GM12878 (cell line): ENCODE results near the gene EML5. TPM values are rescaled to one million over a fixed set of nuclear protein-coding genes. Genes with fewer than 3 reads are reported as not detected.

Source experiments
- BACH1 ChIP-seq: fragments of 450-650 bp; IDR thresholded peaks from 2 replicates; pipeline ENCODE4 v1.6.1; 2017; ENCODE audit warnings: mild to moderate bottlenecking, borderline replicate concordance
- BRCA1 ChIP-seq: IDR thresholded peaks from 2 replicates; pipeline ENCODE4 v1.6.1; 2011; ENCODE audit warnings: low read depth, low read length, improper control_type of control experiment
- DPF2 ChIP-seq: fragments of 450-650 bp; IDR thresholded peaks from 2 replicates; pipeline ENCODE4 v1.6.1; 2017; ENCODE audit warnings: mild to moderate bottlenecking
- JUNB ChIP-seq: IDR thresholded peaks from 2 replicates; pipeline ENCODE4 v1.6.1; 2016; ENCODE audit warnings: antibody characterized with exemption, mild to moderate bottlenecking
- SPI1 ChIP-seq: IDR thresholded peaks from 2 replicates; pipeline ENCODE4 v1.6.1; 2011; ENCODE audit warnings: low read depth, mild to moderate bottlenecking, low read length, moderate library complexity, borderline replicate concordance; ENCODE audit not compliant: insufficient read depth
- SREBF2 ChIP-seq: IDR thresholded peaks from 2 replicates; pipeline ENCODE4 v1.6.1; 2012; ENCODE audit warnings: mild to moderate bottlenecking, low read length
- STAT1 ChIP-seq: fragments of 450-650 bp; conservative IDR thresholded peaks from 2 replicates; pipeline ENCODE4 v1.6.1; 2014; ENCODE audit warnings: antibody characterized with exemption, mild to moderate bottlenecking
- ZBED1 ChIP-seq: IDR thresholded peaks from 2 replicates; pipeline ENCODE4 v1.6.1; 2016; ENCODE audit warnings: borderline replicate concordance
- ZSCAN29 ChIP-seq: fragments of 450-650 bp; IDR thresholded peaks from 2 replicates; pipeline ENCODE4 v1.6.1; 2017; ENCODE audit warnings: mild to moderate bottlenecking, moderate library complexity
- polyA plus RNA-seq, 11 experiments: library from polyadenylated mRNA; depleted of rRNA in 4 of 11; unstranded in 6 of 11; stranded (reverse) in 5 of 11; fragments of >200 nt; fragmentation: Nextera tagmentation in 4 of 11; fragmentation: Illumina TruSeq in 1 of 11; extraction: Ambion mirVana in 4 of 11; extraction: Trizol in 1 of 11; gene quantifications; 1 replicate in 1 of 11; 2 replicates in 10 of 11; pipeline versions ENCODE4 v1.2.1 to v1.2.3, GENCODE V29; 2011 to 2016; ENCODE audit warnings: inconsistent platforms in 2 of 11, missing spikeins in 2 of 11, low read depth in 1 of 11
- total RNA-seq, 4 experiments: library from RNA; depleted of rRNA in 3 of 4; stranded (reverse); fragments of >200 nt in 3 of 4; fragmentation: Illumina TruSeq in 1 of 4; extraction: Trizol in 1 of 4; gene quantifications; 2 replicates each; pipeline versions ENCODE4 v1.2.1 to v1.2.3, GENCODE V29; 2013 to 2021
- TF ChIP-seq, protein P1 (sequence below): fragments of 450-650 bp; formaldehyde crosslinking; IDR thresholded peaks from 2 replicates; pipeline ENCODE4 v1.4.0; 2020; ENCODE audit warnings: mild to moderate bottlenecking, moderate library complexity
- TF ChIP-seq, protein P2 (sequence below): IDR thresholded peaks from 2 replicates; pipeline ENCODE4 v1.6.1; 2011; ENCODE audit warnings: low read depth, low read length, improper control_type of control experiment, borderline replicate concordance
- TF ChIP-seq, protein P3 (sequence below): IDR thresholded peaks from 2 replicates; pipeline ENCODE4 v1.6.1; 2012; ENCODE audit warnings: low read depth, low read length, improper control_type of control experiment
- TF ChIP-seq, protein P4 (sequence below): fragments of 450-650 bp; IDR thresholded peaks from 2 replicates; pipeline ENCODE4 v1.6.1; 2017; ENCODE audit warnings: antibody characterized with exemption, mild to moderate bottlenecking, moderate library complexity
- TF ChIP-seq, protein P5 (sequence below), 3 experiments: IDR thresholded peaks in 2 of 3; conservative IDR thresholded peaks in 1 of 3; 2 replicates each; pipeline ENCODE4 v1.5.1; 2011; ENCODE audit warnings: low read depth in 3 of 3, low read length in 3 of 3, mild to moderate bottlenecking in 3 of 3, control low read depth in 2 of 3, moderate library complexity in 2 of 3, inconsistent platforms in 1 of 3, mixed read lengths in 1 of 3; ENCODE audit not compliant: control insufficient read depth in 2 of 3, insufficient read depth in 1 of 3; ENCODE audit errors: extremely low read depth in 1 of 3
- TF ChIP-seq, protein P6 (sequence below): fragments of 450-650 bp; IDR thresholded peaks from 2 replicates; pipeline ENCODE4 v1.6.1; 2016; ENCODE audit warnings: mild to moderate bottlenecking
- TF ChIP-seq, protein P7 (sequence below): fragments of 450-650 bp; IDR thresholded peaks from 2 replicates; pipeline ENCODE4 v1.6.1; 2014; ENCODE audit warnings: mild to moderate bottlenecking

The EML5 gene
- total and polyA plus RNA-seq, 10 of the 15 experiments (the other 5 are each of a cell fraction or from before 2014, with no cell fraction given) = 0.08 to 0.35 (median 0.22) TPM; not detected in 1

DNA sequence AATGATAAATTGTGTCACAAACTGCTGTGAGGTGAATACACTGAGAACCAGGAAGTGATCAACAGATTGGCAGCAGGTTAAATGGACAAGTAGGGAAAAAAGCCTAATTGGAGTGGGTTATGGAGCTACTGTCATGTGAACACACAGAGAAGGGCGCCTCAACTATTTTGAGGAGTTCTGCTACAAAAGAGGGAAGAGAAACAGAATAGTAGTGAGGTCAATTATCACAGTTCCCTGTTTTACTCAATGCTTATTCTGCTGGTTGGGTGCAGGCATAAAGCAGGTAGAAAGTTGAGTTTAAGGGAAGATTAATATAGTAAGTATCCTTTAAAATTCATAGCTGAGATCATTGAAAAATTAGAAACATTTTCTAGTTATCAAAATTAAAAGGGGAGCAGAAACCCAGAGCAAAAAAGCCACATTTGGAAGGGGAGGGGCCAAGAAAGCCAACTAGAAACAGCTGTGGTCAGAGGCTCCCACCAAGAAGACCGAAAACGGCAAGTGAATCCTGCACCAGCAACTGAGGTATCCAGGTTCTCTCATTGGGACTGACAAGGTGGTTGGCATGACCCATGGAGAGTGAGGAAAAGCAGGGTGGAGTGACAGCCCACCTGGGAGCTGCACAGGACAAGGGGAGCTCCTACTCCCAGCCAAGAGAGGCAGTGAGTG lies 124.2 kb downstream of the EML5 start (continued):
- TF ChIP-seq, protein P1, sequence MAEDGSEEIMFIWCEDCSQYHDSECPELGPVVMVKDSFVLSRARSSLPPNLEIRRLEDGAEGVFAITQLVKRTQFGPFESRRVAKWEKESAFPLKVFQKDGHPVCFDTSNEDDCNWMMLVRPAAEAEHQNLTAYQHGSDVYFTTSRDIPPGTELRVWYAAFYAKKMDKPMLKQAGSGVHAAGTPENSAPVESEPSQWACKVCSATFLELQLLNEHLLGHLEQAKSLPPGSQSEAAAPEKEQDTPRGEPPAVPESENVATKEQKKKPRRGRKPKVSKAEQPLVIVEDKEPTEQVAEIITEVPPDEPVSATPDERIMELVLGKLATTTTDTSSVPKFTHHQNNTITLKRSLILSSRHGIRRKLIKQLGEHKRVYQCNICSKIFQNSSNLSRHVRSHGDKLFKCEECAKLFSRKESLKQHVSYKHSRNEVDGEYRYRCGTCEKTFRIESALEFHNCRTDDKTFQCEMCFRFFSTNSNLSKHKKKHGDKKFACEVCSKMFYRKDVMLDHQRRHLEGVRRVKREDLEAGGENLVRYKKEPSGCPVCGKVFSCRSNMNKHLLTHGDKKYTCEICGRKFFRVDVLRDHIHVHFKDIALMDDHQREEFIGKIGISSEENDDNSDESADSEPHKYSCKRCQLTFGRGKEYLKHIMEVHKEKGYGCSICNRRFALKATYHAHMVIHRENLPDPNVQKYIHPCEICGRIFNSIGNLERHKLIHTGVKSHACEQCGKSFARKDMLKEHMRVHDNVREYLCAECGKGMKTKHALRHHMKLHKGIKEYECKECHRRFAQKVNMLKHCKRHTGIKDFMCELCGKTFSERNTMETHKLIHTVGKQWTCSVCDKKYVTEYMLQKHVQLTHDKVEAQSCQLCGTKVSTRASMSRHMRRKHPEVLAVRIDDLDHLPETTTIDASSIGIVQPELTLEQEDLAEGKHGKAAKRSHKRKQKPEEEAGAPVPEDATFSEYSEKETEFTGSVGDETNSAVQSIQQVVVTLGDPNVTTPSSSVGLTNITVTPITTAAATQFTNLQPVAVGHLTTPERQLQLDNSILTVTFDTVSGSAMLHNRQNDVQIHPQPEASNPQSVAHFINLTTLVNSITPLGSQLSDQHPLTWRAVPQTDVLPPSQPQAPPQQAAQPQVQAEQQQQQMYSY = no peak
- TF ChIP-seq, protein P2, sequence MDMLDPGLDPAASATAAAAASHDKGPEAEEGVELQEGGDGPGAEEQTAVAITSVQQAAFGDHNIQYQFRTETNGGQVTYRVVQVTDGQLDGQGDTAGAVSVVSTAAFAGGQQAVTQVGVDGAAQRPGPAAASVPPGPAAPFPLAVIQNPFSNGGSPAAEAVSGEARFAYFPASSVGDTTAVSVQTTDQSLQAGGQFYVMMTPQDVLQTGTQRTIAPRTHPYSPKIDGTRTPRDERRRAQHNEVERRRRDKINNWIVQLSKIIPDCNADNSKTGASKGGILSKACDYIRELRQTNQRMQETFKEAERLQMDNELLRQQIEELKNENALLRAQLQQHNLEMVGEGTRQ = no peak
- no peak for TF ChIP-seq SREBF2
- peak; percentile 92 for TF ChIP-seq SPI1
- TF ChIP-seq DPF2 = peak; percentile 78; the same call in 1 of the 2 replicates
- TF ChIP-seq, protein P3, sequence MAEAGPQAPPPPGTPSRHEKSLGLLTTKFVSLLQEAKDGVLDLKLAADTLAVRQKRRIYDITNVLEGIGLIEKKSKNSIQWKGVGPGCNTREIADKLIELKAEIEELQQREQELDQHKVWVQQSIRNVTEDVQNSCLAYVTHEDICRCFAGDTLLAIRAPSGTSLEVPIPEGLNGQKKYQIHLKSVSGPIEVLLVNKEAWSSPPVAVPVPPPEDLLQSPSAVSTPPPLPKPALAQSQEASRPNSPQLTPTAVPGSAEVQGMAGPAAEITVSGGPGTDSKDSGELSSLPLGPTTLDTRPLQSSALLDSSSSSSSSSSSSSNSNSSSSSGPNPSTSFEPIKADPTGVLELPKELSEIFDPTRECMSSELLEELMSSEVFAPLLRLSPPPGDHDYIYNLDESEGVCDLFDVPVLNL = no peak
- TF ChIP-seq, protein P4, sequence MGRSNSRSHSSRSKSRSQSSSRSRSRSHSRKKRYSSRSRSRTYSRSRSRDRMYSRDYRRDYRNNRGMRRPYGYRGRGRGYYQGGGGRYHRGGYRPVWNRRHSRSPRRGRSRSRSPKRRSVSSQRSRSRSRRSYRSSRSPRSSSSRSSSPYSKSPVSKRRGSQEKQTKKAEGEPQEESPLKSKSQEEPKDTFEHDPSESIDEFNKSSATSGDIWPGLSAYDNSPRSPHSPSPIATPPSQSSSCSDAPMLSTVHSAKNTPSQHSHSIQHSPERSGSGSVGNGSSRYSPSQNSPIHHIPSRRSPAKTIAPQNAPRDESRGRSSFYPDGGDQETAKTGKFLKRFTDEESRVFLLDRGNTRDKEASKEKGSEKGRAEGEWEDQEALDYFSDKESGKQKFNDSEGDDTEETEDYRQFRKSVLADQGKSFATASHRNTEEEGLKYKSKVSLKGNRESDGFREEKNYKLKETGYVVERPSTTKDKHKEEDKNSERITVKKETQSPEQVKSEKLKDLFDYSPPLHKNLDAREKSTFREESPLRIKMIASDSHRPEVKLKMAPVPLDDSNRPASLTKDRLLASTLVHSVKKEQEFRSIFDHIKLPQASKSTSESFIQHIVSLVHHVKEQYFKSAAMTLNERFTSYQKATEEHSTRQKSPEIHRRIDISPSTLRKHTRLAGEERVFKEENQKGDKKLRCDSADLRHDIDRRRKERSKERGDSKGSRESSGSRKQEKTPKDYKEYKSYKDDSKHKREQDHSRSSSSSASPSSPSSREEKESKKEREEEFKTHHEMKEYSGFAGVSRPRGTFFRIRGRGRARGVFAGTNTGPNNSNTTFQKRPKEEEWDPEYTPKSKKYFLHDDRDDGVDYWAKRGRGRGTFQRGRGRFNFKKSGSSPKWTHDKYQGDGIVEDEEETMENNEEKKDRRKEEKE = no peak
- TF ChIP-seq BACH1 = no peak
- TF ChIP-seq STAT1 = no peak
- TF ChIP-seq, protein P5, sequence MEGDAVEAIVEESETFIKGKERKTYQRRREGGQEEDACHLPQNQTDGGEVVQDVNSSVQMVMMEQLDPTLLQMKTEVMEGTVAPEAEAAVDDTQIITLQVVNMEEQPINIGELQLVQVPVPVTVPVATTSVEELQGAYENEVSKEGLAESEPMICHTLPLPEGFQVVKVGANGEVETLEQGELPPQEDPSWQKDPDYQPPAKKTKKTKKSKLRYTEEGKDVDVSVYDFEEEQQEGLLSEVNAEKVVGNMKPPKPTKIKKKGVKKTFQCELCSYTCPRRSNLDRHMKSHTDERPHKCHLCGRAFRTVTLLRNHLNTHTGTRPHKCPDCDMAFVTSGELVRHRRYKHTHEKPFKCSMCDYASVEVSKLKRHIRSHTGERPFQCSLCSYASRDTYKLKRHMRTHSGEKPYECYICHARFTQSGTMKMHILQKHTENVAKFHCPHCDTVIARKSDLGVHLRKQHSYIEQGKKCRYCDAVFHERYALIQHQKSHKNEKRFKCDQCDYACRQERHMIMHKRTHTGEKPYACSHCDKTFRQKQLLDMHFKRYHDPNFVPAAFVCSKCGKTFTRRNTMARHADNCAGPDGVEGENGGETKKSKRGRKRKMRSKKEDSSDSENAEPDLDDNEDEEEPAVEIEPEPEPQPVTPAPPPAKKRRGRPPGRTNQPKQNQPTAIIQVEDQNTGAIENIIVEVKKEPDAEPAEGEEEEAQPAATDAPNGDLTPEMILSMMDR (IDR thresholded peaks at IDR 0.05 in 2 of 3, conservative IDR thresholded peaks at IDR 0.05 in 1 of 3; ENCODE audit: control insufficient read depth in 2 of 3, extremely low read depth in 1 of 3, insufficient read depth in 1 of 3, low read depth in 3 of 3, low read length in 3 of 3) = no peak
- TF ChIP-seq, protein P6, sequence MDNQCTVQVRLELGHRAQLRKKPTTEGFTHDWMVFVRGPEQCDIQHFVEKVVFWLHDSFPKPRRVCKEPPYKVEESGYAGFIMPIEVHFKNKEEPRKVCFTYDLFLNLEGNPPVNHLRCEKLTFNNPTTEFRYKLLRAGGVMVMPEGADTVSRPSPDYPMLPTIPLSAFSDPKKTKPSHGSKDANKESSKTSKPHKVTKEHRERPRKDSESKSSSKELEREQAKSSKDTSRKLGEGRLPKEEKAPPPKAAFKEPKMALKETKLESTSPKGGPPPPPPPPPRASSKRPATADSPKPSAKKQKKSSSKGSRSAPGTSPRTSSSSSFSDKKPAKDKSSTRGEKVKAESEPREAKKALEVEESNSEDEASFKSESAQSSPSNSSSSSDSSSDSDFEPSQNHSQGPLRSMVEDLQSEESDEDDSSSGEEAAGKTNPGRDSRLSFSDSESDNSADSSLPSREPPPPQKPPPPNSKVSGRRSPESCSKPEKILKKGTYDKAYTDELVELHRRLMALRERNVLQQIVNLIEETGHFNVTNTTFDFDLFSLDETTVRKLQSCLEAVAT = no peak
- TF ChIP-seq JUNB = peak; percentile 75
- no peak for TF ChIP-seq ZSCAN29
- TF ChIP-seq BRCA1 = no peak
- 0 out of 2 replicates have a peak, but pooled peaks have one; percentile 47 for TF ChIP-seq ZBED1
- TF ChIP-seq, protein P7, sequence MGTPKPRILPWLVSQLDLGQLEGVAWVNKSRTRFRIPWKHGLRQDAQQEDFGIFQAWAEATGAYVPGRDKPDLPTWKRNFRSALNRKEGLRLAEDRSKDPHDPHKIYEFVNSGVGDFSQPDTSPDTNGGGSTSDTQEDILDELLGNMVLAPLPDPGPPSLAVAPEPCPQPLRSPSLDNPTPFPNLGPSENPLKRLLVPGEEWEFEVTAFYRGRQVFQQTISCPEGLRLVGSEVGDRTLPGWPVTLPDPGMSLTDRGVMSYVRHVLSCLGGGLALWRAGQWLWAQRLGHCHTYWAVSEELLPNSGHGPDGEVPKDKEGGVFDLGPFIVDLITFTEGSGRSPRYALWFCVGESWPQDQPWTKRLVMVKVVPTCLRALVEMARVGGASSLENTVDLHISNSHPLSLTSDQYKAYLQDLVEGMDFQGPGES = no peak
